H1 (cell line): ENCODE measurements around the gene GALNTL6. TPM values are rescaled to one million over a fixed set of nuclear protein-coding genes. Genes with fewer than 3 reads are reported as not detected.

ENCODE experiments used
- CTCF ChIA-PET: fragments of 300-600 bp; sonication (Branson Sonifier 250); formaldehyde crosslinking; loops from one replicate; lab custom pipeline; 2021; ENCODE audit not compliant: partially characterized antibody; lab: Charles Lee
- POLR2A ChIA-PET: fragments of 300-600 bp; sonication (Branson Sonifier 250); formaldehyde crosslinking; loops from one replicate; lab custom pipeline; 2021; ENCODE audit warnings: inconsistent platforms; ENCODE audit not compliant: partially characterized antibody; lab: Charles Lee
- DNase-seq, 2 experiments: peaks; one replicate each; pipeline versions ENCODE4 v3.0.0 to v3.0.0-alpha.2; 2010 to 2022; ENCODE audit warnings: low spot score in 2 of 2, low read depth in 1 of 2, mixed read lengths in 1 of 2
- FAIRE-seq: peaks from 2 replicates; lab custom pipeline; 2011; peaks lifted over from hg19 to GRCh38; lab: Jason Lieb, UNC
- H2AFZ ChIP-seq: 2 replicates; pipeline ENCODE4 v1.8.1; 2012; ENCODE audit warnings: low read length, inconsistent platforms
- H2AK5ac ChIP-seq: 2 replicates; pipeline ENCODE4 v1.6.1; 2013; ENCODE audit warnings: low read depth, low read length
- H2BK120ac ChIP-seq: replicated peaks from 2 replicates; pipeline ENCODE3; 2013; ENCODE audit warnings: low read depth, low read length, inconsistent platforms
- H2BK12ac ChIP-seq: 2 replicates; pipeline ENCODE4 v1.6.1; 2013; ENCODE audit warnings: low read depth, low read length
- H2BK15ac ChIP-seq: 2 replicates; pipeline ENCODE4 v1.6.1; 2013; ENCODE audit warnings: low read length
- H2BK20ac ChIP-seq: 2 replicates; pipeline ENCODE4 v1.6.1; 2013; ENCODE audit warnings: low read length
- H2BK5ac ChIP-seq: 2 replicates; pipeline ENCODE4 v1.6.1; 2013; ENCODE audit warnings: low read depth, low read length
- H3K14ac ChIP-seq: 2 replicates; pipeline ENCODE4 v1.6.1; 2013; ENCODE audit warnings: inconsistent platforms; ENCODE audit not compliant: insufficient read length
- H3K18ac ChIP-seq: 2 replicates; pipeline ENCODE4 v1.6.1; 2013; ENCODE audit warnings: low read length; ENCODE audit errors: extremely low read depth
- H3K23ac ChIP-seq: 2 replicates; pipeline ENCODE4 v1.6.1; 2013; ENCODE audit warnings: inconsistent platforms; ENCODE audit not compliant: insufficient read length
- H3K23me2 ChIP-seq: 2 replicates; pipeline ENCODE4 v1.6.1; 2013; ENCODE audit warnings: low read depth, low read length
- H3K27ac ChIP-seq: 2 replicates; pipeline ENCODE4 v1.6.1; 2011; ENCODE audit warnings: low read depth, low read length, inconsistent platforms
- H3K27me3 ChIP-seq, 4 experiments: replicated peaks in 1 of 4; 1 replicate in 1 of 4; 2 replicates in 3 of 4; pipeline versions ENCODE4 v1.6.1 to v1.8.1; 2011 to 2013; ENCODE audit warnings: low read length in 3 of 4, mild to moderate bottlenecking in 3 of 4, inconsistent platforms in 2 of 4, mixed read lengths in 2 of 4, moderate library complexity in 1 of 4; ENCODE audit not compliant: control insufficient read depth in 3 of 4, insufficient read depth in 3 of 4; ENCODE audit errors: extremely low read depth in 1 of 4
- H3K36me3 ChIP-seq, 4 experiments: 2 replicates each; pipeline versions ENCODE4 v1.6.1 to v1.8.1; 2011 to 2013; ENCODE audit warnings: mild to moderate bottlenecking in 4 of 4, low read length in 3 of 4, moderate library complexity in 2 of 4, control low read depth in 1 of 4, inconsistent platforms in 1 of 4; ENCODE audit not compliant: insufficient read depth in 4 of 4, control insufficient read depth in 2 of 4
- H3K4ac ChIP-seq: replicated peaks from 2 replicates; pipeline ENCODE3; 2013; ENCODE audit warnings: low read length, low read depth, mixed read lengths, inconsistent platforms; ENCODE audit not compliant: insufficient read length
- H3K4me1 ChIP-seq, 4 experiments: replicated peaks in 1 of 4; 1 replicate in 1 of 4; 2 replicates in 3 of 4; pipeline versions ENCODE4 v1.6.1 to v1.8.1; 2011 to 2013; ENCODE audit warnings: low read length in 3 of 4, inconsistent platforms in 2 of 4, mixed read lengths in 1 of 4; ENCODE audit not compliant: insufficient read depth in 4 of 4, control insufficient read depth in 3 of 4
- H3K4me2 ChIP-seq, 2 experiments: 2 replicates each; pipeline versions ENCODE4 v1.6.1 to v1.8.1; 2011 to 2013; ENCODE audit warnings: low read depth in 2 of 2, low read length in 2 of 2, control low read depth in 1 of 2, inconsistent platforms in 1 of 2, mild to moderate bottlenecking in 1 of 2; ENCODE audit not compliant: insufficient read depth in 1 of 2
- H3K4me3 ChIP-seq, 4 experiments: fragments of 200-600, 300-600 bp in 1 of 4; sonication (generic), shearing (Covaris generic), sonication (Bioruptor Twin) in 1 of 4; 2 replicates each; pipeline versions ENCODE4 v1.5.1 to v1.8.1; 2011 to 2016; ENCODE audit warnings: low read length in 4 of 4, low read depth in 3 of 4, control low read depth in 2 of 4, inconsistent platforms in 2 of 4, mild to moderate bottlenecking in 2 of 4, mixed read lengths in 1 of 4, moderate library complexity in 1 of 4; ENCODE audit not compliant: insufficient read depth in 2 of 4; ENCODE audit errors: extremely low read depth in 1 of 4
- H3K56ac ChIP-seq: replicated peaks from 2 replicates; pipeline ENCODE3; 2013; ENCODE audit warnings: low read depth, mild to moderate bottlenecking, mixed read lengths, low read length, inconsistent platforms; ENCODE audit not compliant: insufficient read length
- H3K79me1 ChIP-seq: 2 replicates; pipeline ENCODE4 v1.6.1; 2013; ENCODE audit warnings: low read depth, low read length, control low read depth
- H3K79me2 ChIP-seq, 2 experiments: 2 replicates each; pipeline versions ENCODE4 v1.6.1 to v1.8.1; 2012 to 2013; ENCODE audit warnings: low read length in 2 of 2, mild to moderate bottlenecking in 2 of 2, inconsistent platforms in 1 of 2; ENCODE audit not compliant: insufficient read depth in 2 of 2, control insufficient read depth in 1 of 2
- H3K9ac ChIP-seq, 4 experiments: replicated peaks in 1 of 4; 1 replicate in 1 of 4; 2 replicates in 3 of 4; pipeline versions ENCODE4 v1.6.1 to v1.8.1; 2011 to 2013; ENCODE audit warnings: low read depth in 3 of 4, low read length in 3 of 4, control low read depth in 2 of 4, mild to moderate bottlenecking in 2 of 4, moderate library complexity in 2 of 4, inconsistent platforms in 1 of 4; ENCODE audit errors: extremely low read depth in 1 of 4
- H3K9me3 ChIP-seq, 2 experiments: 2 replicates each; pipeline versions ENCODE4 v1.6.1 to v1.8.1; 2012 to 2013; ENCODE audit warnings: mild to moderate bottlenecking in 2 of 2, moderate library complexity in 2 of 2, control low read depth in 1 of 2, inconsistent platforms in 1 of 2, low read depth in 1 of 2, low read length in 1 of 2, mixed read lengths in 1 of 2; ENCODE audit not compliant: insufficient read depth in 2 of 2
- H4K20me1 ChIP-seq, 2 experiments: replicated peaks in 1 of 2; 2 replicates each; pipeline versions ENCODE3 to v1.8.1; 2011 to 2013; ENCODE audit warnings: inconsistent platforms in 2 of 2, low read length in 2 of 2, mild to moderate bottlenecking in 1 of 2; ENCODE audit not compliant: insufficient read depth in 2 of 2, control insufficient read depth in 1 of 2
- H4K5ac ChIP-seq: 2 replicates; pipeline ENCODE4 v1.6.1; 2013; ENCODE audit warnings: low read length, low read depth, mixed read lengths, inconsistent platforms; ENCODE audit not compliant: insufficient read length
- H4K8ac ChIP-seq: 2 replicates; pipeline ENCODE4 v1.8.0; 2013; ENCODE audit warnings: mild to moderate bottlenecking, moderate library complexity, low read length, inconsistent platforms; ENCODE audit not compliant: insufficient read depth; ENCODE audit errors: extremely low read depth
- H4K91ac ChIP-seq: replicated peaks from 2 replicates; pipeline ENCODE3; 2013; ENCODE audit warnings: low read length, mixed read lengths, inconsistent platforms; ENCODE audit not compliant: insufficient read length
- GTF2F1 ChIP-seq: IDR thresholded peaks from 2 replicates; pipeline ENCODE4 v1.6.1; 2012; ENCODE audit warnings: low read depth, low read length, improper control_type of control experiment, borderline replicate concordance
- JUND ChIP-seq: IDR thresholded peaks from 2 replicates; pipeline ENCODE4 v1.6.1; 2011; ENCODE audit warnings: mild to moderate bottlenecking, improper control_type of control experiment, low read length
- POLR2AphosphoS5 ChIP-seq: IDR thresholded peaks from 2 replicates; pipeline ENCODE4 v1.6.1; 2011; ENCODE audit warnings: low read depth, low read length
- WGBS, 2 experiments: shearing (Covaris generic) in 1 of 2; methylation state at CpG; one replicate each; pipeline versions ENCODE4 v1.1.6 to v1.1.7; 2013 to 2015; ENCODE audit warnings: low lambda C conversion rate in 2 of 2, mixed read lengths in 2 of 2, inconsistent platforms in 1 of 2, low coverage in 1 of 2, missing lambda C conversion rate in 1 of 2; ENCODE audit not compliant: insufficient replicate concordance in 2 of 2, insufficient coverage in 1 of 2, insufficient read length in 1 of 2; ENCODE audit errors: extremely low coverage in 1 of 2, missing lambda C conversion rate in 1 of 2; 5-methylcytosine and 5-hydroxymethylcytosine counted together
- polyA plus RNA-seq, 7 experiments: library from polyadenylated mRNA; depleted of rRNA in 3 of 7; stranded (reverse) in 5 of 7; unstranded in 2 of 7; fragments of >200 nt in 5 of 7; fragments of 200-250 nt in 2 of 7; gene quantifications; 1 replicate in 5 of 7; 2 replicates in 1 of 7; 4 replicates in 1 of 7; pipeline versions ENCODE4 v1.2.1 to v1.2.3, GENCODE V29; 2011 to 2013; ENCODE audit warnings: missing spikeins in 2 of 7, mixed read lengths in 2 of 7
- total RNA-seq: library from RNA; stranded (reverse); fragmentation: NEBNext Ultra II Directional; extraction: Animal tissue kit (Norgen Biotek cat#: 25700); gene quantifications from 2 replicates; pipeline ENCODE4 v1.2.1, GENCODE V29; 2021

The GALNTL6 gene
- total and polyA plus RNA-seq, 2 of the 8 experiments (the other 6 are each of a cell fraction or from before 2014, with no cell fraction given): 0.03 to 0.32 TPM

DNA sequence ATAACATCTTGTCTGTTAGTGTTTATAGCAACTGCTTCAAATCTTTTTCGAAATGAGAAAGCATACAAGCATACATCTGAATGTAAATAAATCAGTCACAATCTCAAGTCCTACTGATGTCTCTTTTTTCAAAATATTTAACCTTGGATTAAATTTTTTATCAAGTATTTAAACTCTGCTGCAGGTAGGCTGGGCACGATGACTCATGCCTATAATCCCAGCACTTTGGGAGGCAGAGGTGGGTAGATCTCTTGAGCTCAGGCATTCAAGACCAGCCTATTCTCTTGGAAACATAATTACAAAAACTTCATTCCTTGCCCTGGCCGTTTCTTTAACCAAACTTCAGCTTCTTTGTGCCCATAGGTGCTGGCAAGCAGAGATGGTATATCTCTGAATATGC, 815.1 kb downstream of the GALNTL6 start:
- DNase-seq (no peak), FAIRE-seq (no peak)
- Histone ChIP-seq H4K8ac (no peak overlapping the region), H3K4ac (no peak overlapping the region), H4K91ac (no peak overlapping the region), H2AK5ac (no peak overlapping the region), H3K14ac (no peak overlapping the region), H3K56ac (no peak overlapping the region), H3K23me2 (no peaks in the 10 kb centered on the region), H3K9ac (no peak overlapping the region), H2BK120ac (no peak overlapping the region), H2BK20ac (no peak overlapping the region), H2BK15ac (no peak overlapping the region), H3K4me1 (peaks cover 0 to 4% (median 2%) of the 10 kb centered on the region in 4 experiments; a peak in 2 of 7 replicates), H2BK12ac (no peak overlapping the region), H2AFZ (no peak overlapping the region), H3K4me3 (no peak overlapping the region), H3K27ac (no peak overlapping the region), H3K18ac (no peak overlapping the region), H3K36me3 (no peaks in the 10 kb centered on the region), H3K4me2 (no peak overlapping the region), H3K79me2 (no peaks in the 10 kb centered on the region), H3K9me3 (no peaks in the 10 kb centered on the region), H2BK5ac (no peak overlapping the region), H4K5ac (no peak overlapping the region), H4K20me1 (no peaks in the 10 kb centered on the region), H3K27me3 (no peaks in the 10 kb centered on the region), H3K79me1 (no peaks in the 10 kb centered on the region), H3K23ac (no peak overlapping the region)
- WGBS, 2 experiments: 78% methylated on average over 3 of the region's 3 CpGs; no CpG with 5 or more reads in 1 of the 2 experiments
- TF ChIP-seq JUND: 0 out of 2 replicates have a peak, but pooled peaks have one; percentile 54
- TF ChIP-seq POLR2AphosphoS5: no peak
- no peak for TF ChIP-seq GTF2F1
- ChIA-PET POLR2A (no interaction called here), CTCF (no interaction called here)
